ENCODE measurements around the gene C1orf52. TPM values are rescaled to one million over a fixed set of nuclear protein-coding genes. Genes with fewer than 3 reads are reported as not detected.
A peak's percentile ranks its signal among the peaks of the same experiment; 100 is the strongest.

Gene C1orf52
- total RNA-seq, 2 experiments from 2014 or later: 23.5 to 24.6 TPM

GRCh38 chr1:85278853-85279314 lies 19.4 kb upstream of the C1orf52 start:
- POLR2A ChIA-PET: no interaction called here
- DNase-seq: peak; percentile 75
- Mint-ChIP-seq H3K27me3 (peaks cover 6% of the 10 kb centered on the region), H3K27ac (peak overlapping the region; percentile 11), H3K9me3 (ENCODE audit: low read depth) (no peaks in the 10 kb centered on the region), H3K36me3 (ENCODE audit: low read depth) (peaks cover 12% of the 10 kb centered on the region), H3K4me3 (no peak overlapping the region), H3K4me1 (peaks cover 35% of the 10 kb centered on the region)
- ATAC-seq: peak; percentile 27
- CTCF ChIA-PET: interaction anchor here (0.7 to 1.8 kb wide), 3 partner anchors 29 to 334 kb away, joined by 3 to 5 read pairs (median 4); no protein-coding TSS in a partner anchor
- intact Hi-C loops (cut with DNase I, micrococcal nuclease): loop anchor here (5.0 to 10.0 kb wide), 10 partner anchors 282 to 1633 kb away; partner anchors contain the start of genes CTBS (in 2 of the 2), GNG5 (in 1 of the 2), HS2ST1 (in 1 of the 2) and MCOLN2 (in 1 of the 2)

GRCh38 chr1:85277802-85278201 lies 18.3 kb upstream of the C1orf52 start:
- H3K36me3 Mint-ChIP-seq (ENCODE audit: low read depth): peaks cover 21% of the 10 kb centered on the region

GRCh38 chr1:85276978-85277639 lies 17.6 kb upstream of the C1orf52 start:
- intact Hi-C loops (cut with DNase I, micrococcal nuclease): loop anchor here (1.0 to 10.0 kb wide), 15 partner anchors 18 to 1635 kb away; partner anchors contain the start of genes C1orf52 (in 2 of the 2), CTBS (in 2 of the 2), SSX2IP (in 2 of the 2) and ZNHIT6 (in 2 of the 2)
- peaks cover 49% of the 10 kb centered on the region for H3K4me1 Mint-ChIP-seq
- ChIA-PET CTCF (interaction anchor here (0.6 to 2.3 kb wide), 12 partner anchors 14 to 1074 kb away, joined by 3 to 36 read pairs (median 4); partner anchors contain the start of gene C1orf52), POLR2A (interaction anchor here (0.7 to 2.5 kb wide), 8 partner anchors 16 to 704 kb away, joined by 3 to 11 read pairs (median 4); partner anchors contain the start of gene C1orf52)
- H3K27me3 Mint-ChIP-seq: peaks cover 4% of the 10 kb centered on the region
- peak overlapping the region; percentile 84 for H3K4me3 Mint-ChIP-seq
- peak overlapping the region; percentile 94 for H3K27ac Mint-ChIP-seq
- DNase-seq (no peak), ATAC-seq (no peak)
- no peaks in the 10 kb centered on the region for H3K9me3 Mint-ChIP-seq (ENCODE audit: low read depth)
- H3K36me3 Mint-ChIP-seq (ENCODE audit: low read depth): peaks cover 24% of the 10 kb centered on the region

More at GRCh38 chr1:85277802-85278201, 18.3 kb upstream of the C1orf52 start:
- H3K27me3 Mint-ChIP-seq: peaks cover 6% of the 10 kb centered on the region
- DNase-seq (no peak), ATAC-seq (no peak)
- POLR2A ChIA-PET: interaction anchor here (2.5 kb wide), 1 partner anchor 20 kb away, joined by 11 read pairs; no protein-coding TSS in a partner anchor
- H3K9me3 Mint-ChIP-seq (ENCODE audit: low read depth): no peaks in the 10 kb centered on the region
- H3K27ac Mint-ChIP-seq: no peak overlapping the region
- H3K4me3 Mint-ChIP-seq: no peak overlapping the region
- CTCF ChIA-PET: interaction anchor here (0.6 to 1.8 kb wide), 4 partner anchors 18 to 1080 kb away, joined by 3 to 6 read pairs (median 4); partner anchors contain the start of gene C1orf52
- H3K4me1 Mint-ChIP-seq: peaks cover 46% of the 10 kb centered on the region
- intact Hi-C loops (cut with DNase I, micrococcal nuclease): loop anchor here (5.0 to 10.0 kb wide), 10 partner anchors 281 to 1634 kb away; partner anchors contain the start of genes CTBS (in 2 of the 2), GNG5 (in 1 of the 2), HS2ST1 (in 1 of the 2) and MCOLN2 (in 1 of the 2)

- H3K4me3 Mint-ChIP-seq: peak within 1 kb of the TSS; percentile 84
- peak within 1 kb of the TSS; percentile 94 for H3K27ac Mint-ChIP-seq
- ChIA-PET POLR2A (interaction anchor here (0.7 to 2.5 kb wide), 8 partner anchors 15 to 703 kb away, joined by 3 to 11 read pairs (median 4); partner anchors contain the start of gene C1orf52), CTCF (interaction anchor here (0.5 to 2.3 kb wide), 11 partner anchors 15 to 1074 kb away, joined by 3 to 36 read pairs (median 3); partner anchors contain the start of gene C1orf52)
- H3K36me3 Mint-ChIP-seq (ENCODE audit: low read depth): peaks cover 27% of the 10 kb centered on the region
- H3K27me3 Mint-ChIP-seq: peaks cover 4% of the 10 kb centered on the region
- H3K9me3 Mint-ChIP-seq (ENCODE audit: low read depth): no peaks in the 10 kb centered on the region
- peak; percentile 99 for DNase-seq
- H3K4me1 Mint-ChIP-seq: peaks cover 52% of the 10 kb centered on the region
- intact Hi-C loops (cut with DNase I, micrococcal nuclease): loop anchor here (1.0 to 10.0 kb wide), 15 partner anchors 17 to 1636 kb away; partner anchors contain the start of genes C1orf52 (in 2 of the 2), CTBS (in 2 of the 2), SSX2IP (in 2 of the 2) and ZNHIT6 (in 2 of the 2)
- peak; percentile 97 for ATAC-seq
These were observed 16.9 kb upstream of the C1orf52 start, which contains the start of gene BCL10 for GRCh38 chr1:85276215-85276977. Gene BCL10, minus strand, starts transcription at chr1:85276632. Its CDS starts 280 bp downstream, at chr1:85276352.

- Mint-ChIP-seq H3K4me3 (peak overlapping the region; percentile 84), H3K9me3 (ENCODE audit: low read depth) (no peaks in the 10 kb centered on the region), H3K27ac (peak overlapping the region; percentile 94), H3K27me3 (peaks cover 4% of the 10 kb centered on the region), H3K36me3 (ENCODE audit: low read depth) (peaks cover 33% of the 10 kb centered on the region), H3K4me1 (peaks cover 57% of the 10 kb centered on the region)
- ChIA-PET CTCF (interaction anchor here (0.6 to 2.3 kb wide), 5 partner anchors 17 to 746 kb away, joined by 3 to 36 read pairs (median 3); partner anchors contain the start of gene C1orf52), POLR2A (interaction anchor here (0.6 to 2.5 kb wide), 5 partner anchors 17 to 703 kb away, joined by 5 to 11 read pairs (median 5); partner anchors contain the start of gene C1orf52)
- intact Hi-C loops (cut with DNase I, micrococcal nuclease): loop anchor here (1.0 to 10.0 kb wide), 15 partner anchors 16 to 1637 kb away; partner anchors contain the start of genes C1orf52 (in 2 of the 2), CTBS (in 2 of the 2), SSX2IP (in 2 of the 2) and ZNHIT6 (in 2 of the 2)
- no peak for ATAC-seq
- DNase-seq: peak; percentile 23
These were observed 16.3 kb upstream of the C1orf52 start for GRCh38 chr1:85275701-85276214.

GRCh38 chr1:85274969-85275453 lies 15.5 kb upstream of the C1orf52 start:
- CTCF ChIA-PET: interaction anchor here (0.6 to 2.3 kb wide), 4 partner anchors 16 to 35 kb away, joined by 3 to 36 read pairs (median 8); partner anchors contain the start of gene C1orf52
- POLR2A ChIA-PET: interaction anchor here (2.2 to 2.5 kb wide), 2 partner anchors 15 to 23 kb away, joined by 5 to 11 read pairs; partner anchors contain the start of gene C1orf52
- Mint-ChIP-seq H3K4me3 (peak overlapping the region; percentile 84), H3K27me3 (no peaks in the 10 kb centered on the region), H3K27ac (peak overlapping the region; percentile 94), H3K36me3 (ENCODE audit: low read depth) (peaks cover 37% of the 10 kb centered on the region), H3K4me1 (peaks cover 57% of the 10 kb centered on the region), H3K9me3 (ENCODE audit: low read depth) (no peaks in the 10 kb centered on the region)
- DNase-seq: no peak
- intact Hi-C loops (cut with DNase I, micrococcal nuclease): loop anchor here (5.0 to 10.0 kb wide), 10 partner anchors 278 to 1637 kb away; partner anchors contain the start of genes CTBS (in 2 of the 2), GNG5 (in 1 of the 2), HS2ST1 (in 1 of the 2) and MCOLN2 (in 1 of the 2)
- ATAC-seq: no peak

GRCh38 chr1:85273397-85273796 lies 13.9 kb upstream of the C1orf52 start:
- ATAC-seq (no peak), DNase-seq (no peak)
- H3K27ac Mint-ChIP-seq: peak overlapping the region; percentile 7
- no peak overlapping the region for H3K4me3 Mint-ChIP-seq
- H3K36me3 Mint-ChIP-seq (ENCODE audit: low read depth): peaks cover 47% of the 10 kb centered on the region
- ChIA-PET CTCF (interaction anchor here (0.5 to 4.5 kb wide), 5 partner anchors 12 to 349 kb away, joined by 3 to 33 read pairs (median 12); partner anchors contain the start of gene C1orf52), POLR2A (interaction anchor here (0.6 to 2.2 kb wide), 2 partner anchors 14 to 23 kb away, joined by 3 to 5 read pairs; partner anchors contain the start of gene C1orf52)
- H3K4me1 Mint-ChIP-seq: peaks cover 47% of the 10 kb centered on the region
- no peaks in the 10 kb centered on the region for H3K27me3 Mint-ChIP-seq
- H3K9me3 Mint-ChIP-seq (ENCODE audit: low read depth): no peaks in the 10 kb centered on the region
- intact Hi-C loops (cut with DNase I, micrococcal nuclease): loop anchor here (10.0 kb wide), 4 partner anchors 431 to 1431 kb away; partner anchors contain the start of genes GNG5 (in 1 of the 2), SH3GLB1 (in 1 of the 2), SPATA1 (in 1 of the 2) and ZNHIT6 (in 1 of the 2)

- ChIA-PET POLR2A (no interaction called here), CTCF (interaction anchor here (1.9 to 4.1 kb wide), 2 partner anchors 7 to 10 kb away, joined by 5 to 14 read pairs; partner anchors contain the start of gene C1orf52)
- Mint-ChIP-seq H3K27ac (peak overlapping the region; percentile 38), H3K9me3 (ENCODE audit: low read depth) (no peaks in the 10 kb centered on the region), H3K27me3 (no peaks in the 10 kb centered on the region), H3K36me3 (ENCODE audit: low read depth) (peaks cover 48% of the 10 kb centered on the region), H3K4me1 (peaks cover 31% of the 10 kb centered on the region), H3K4me3 (no peak overlapping the region)
- ATAC-seq (no peak), DNase-seq (no peak)
- intact Hi-C loops (cut with DNase I, micrococcal nuclease): no loop called here
These were observed 9.5 kb upstream of the C1orf52 start for GRCh38 chr1:85268801-85269585.

- Mint-ChIP-seq H3K36me3 (ENCODE audit: low read depth) (peaks cover 37% of the 10 kb centered on the region), H3K4me3 (no peak overlapping the region), H3K9me3 (ENCODE audit: low read depth) (no peaks in the 10 kb centered on the region), H3K4me1 (peaks cover 18% of the 10 kb centered on the region), H3K27me3 (no peaks in the 10 kb centered on the region), H3K27ac (no peak overlapping the region)
- CTCF ChIA-PET: interaction anchor here (1.2 to 1.9 kb wide), 3 partner anchors 7 to 13 kb away, joined by 3 to 7 read pairs (median 5); partner anchors contain the start of gene C1orf52
- no peak for DNase-seq
- intact Hi-C loops (cut with DNase I, micrococcal nuclease): no loop called here
- no peak for ATAC-seq
- POLR2A ChIA-PET: no interaction called here
These were observed 7.9 kb upstream of the C1orf52 start for GRCh38 chr1:85267313-85267712.
